SK-N-SH treated with all-trans-retinoic acid at 6 μM for 48 hours (cell line): Measurements from ENCODE around the gene ARHGAP15.

Source experiments
- ATAC-seq: fragments of 200-7000 bp; cut with Tn5 transposase; 3 replicates; pipeline ENCODE4 v1.9.1; 2020; ENCODE audit warnings: mild to moderate bottlenecking, moderate library complexity
- ARNTL ChIP-seq: fragments of 450-650 bp; formaldehyde crosslinking; IDR thresholded peaks from 2 replicates; pipeline ENCODE4 v1.5.0; 2020; ENCODE audit warnings: low read depth, mild to moderate bottlenecking, moderate library complexity, borderline replicate concordance
- BACH2 ChIP-seq: fragments of 250-450 bp; sonication (Bioruptor Pico); IDR thresholded peaks from 2 replicates; pipeline ENCODE4 v1.9.0; 2021; ENCODE audit warnings: mild to moderate bottlenecking, borderline replicate concordance
- CSDC2 ChIP-seq: fragments of 250-450 bp; sonication (Bioruptor Pico); IDR thresholded peaks from 2 replicates; pipeline ENCODE4 v1.5.0; 2020; ENCODE audit warnings: mild to moderate bottlenecking, moderate library complexity
- ESRRG ChIP-seq: fragments of 250-450 bp; sonication (Bioruptor Pico); IDR thresholded peaks from 2 replicates; pipeline ENCODE4 v1.6.1; 2021; ENCODE audit warnings: mild to moderate bottlenecking
- GLIS3 ChIP-seq: fragments of 250-450 bp; sonication (Bioruptor Pico); IDR thresholded peaks from 2 replicates; pipeline ENCODE4 v1.5.0; 2020; ENCODE audit warnings: mild to moderate bottlenecking, moderate library complexity
- ISL1 ChIP-seq: fragments of 250-450 bp; sonication (Bioruptor Pico); IDR thresholded peaks from 2 replicates; pipeline ENCODE4 v2.1.2; 2022; ENCODE audit warnings: mild to moderate bottlenecking, moderate library complexity
- PPARA ChIP-seq: fragments of 250-450 bp; sonication (Bioruptor Pico); IDR thresholded peaks from 2 replicates; pipeline ENCODE4 v1.5.0; 2020; ENCODE audit warnings: mild to moderate bottlenecking, borderline replicate concordance
- RARB ChIP-seq: fragments of 250-450 bp; sonication (Bioruptor Pico); IDR thresholded peaks from 2 replicates; pipeline ENCODE4 v1.8.0; 2021; ENCODE audit warnings: mild to moderate bottlenecking, moderate library complexity
- SNAI2 ChIP-seq: fragments of 250-450 bp; sonication (Bioruptor Pico); IDR thresholded peaks from 2 replicates; pipeline ENCODE4 v1.5.0; 2020; ENCODE audit warnings: mild to moderate bottlenecking, moderate library complexity
- TCF4 ChIP-seq: fragments of 250-450 bp; sonication (Bioruptor Pico); IDR thresholded peaks from 2 replicates; pipeline ENCODE4 v1.8.0; 2021; ENCODE audit warnings: mild to moderate bottlenecking, moderate library complexity, borderline replicate concordance
- TOX ChIP-seq: fragments of 250-450 bp; sonication (Bioruptor Pico); IDR thresholded peaks from 2 replicates; pipeline ENCODE4 v1.8.0; 2021; ENCODE audit warnings: mild to moderate bottlenecking, moderate library complexity, borderline replicate concordance
- ZC3H10 ChIP-seq: fragments of 250-450 bp; sonication (Bioruptor Pico); IDR thresholded peaks from 2 replicates; pipeline ENCODE4 v1.5.1; 2021; ENCODE audit warnings: mild to moderate bottlenecking, moderate library complexity
- ZFP3 ChIP-seq: fragments of 250-450 bp; sonication (Bioruptor Pico); IDR thresholded peaks from 2 replicates; pipeline ENCODE4 v1.5.0; 2020; ENCODE audit warnings: mild to moderate bottlenecking, moderate library complexity
- ZFP30 ChIP-seq: fragments of 450-650 bp; formaldehyde crosslinking; IDR thresholded peaks from 2 replicates; pipeline ENCODE4 v1.5.0; 2022; ENCODE audit warnings: mild to moderate bottlenecking, moderate library complexity
- ZNF565 ChIP-seq: fragments of 450-650 bp; formaldehyde crosslinking; conservative IDR thresholded peaks from 2 replicates; pipeline ENCODE4 v1.5.0; 2020; ENCODE audit warnings: low read depth, mild to moderate bottlenecking, moderate library complexity
- ZNF70 ChIP-seq: fragments of 450-650 bp; formaldehyde crosslinking; IDR thresholded peaks from 2 replicates; pipeline ENCODE4 v1.5.0; 2020; ENCODE audit warnings: mild to moderate bottlenecking, moderate library complexity
- ZNF8 ChIP-seq: fragments of 450-650 bp; formaldehyde crosslinking; IDR thresholded peaks from 2 replicates; pipeline ENCODE4 v1.5.0; 2020; ENCODE audit warnings: mild to moderate bottlenecking, moderate library complexity
- TF ChIP-seq, protein P1 (sequence below): fragments of 250-450 bp; sonication (Bioruptor Pico); IDR thresholded peaks from 2 replicates; pipeline ENCODE4 v1.5.1; 2020; ENCODE audit warnings: low read depth, mild to moderate bottlenecking, moderate library complexity
- TF ChIP-seq, protein P2 (sequence below): fragments of 250-450 bp; sonication (Bioruptor Pico); IDR thresholded peaks from 2 replicates; pipeline ENCODE4 v1.5.0; 2020; ENCODE audit warnings: mild to moderate bottlenecking, moderate library complexity
- TF ChIP-seq, protein P3 (sequence below): fragments of 250-450 bp; sonication (Bioruptor Pico); IDR thresholded peaks from 2 replicates; pipeline ENCODE4 v1.8.0; 2020; ENCODE audit warnings: mild to moderate bottlenecking, moderate library complexity, borderline replicate concordance
- TF ChIP-seq, protein P4 (sequence below): fragments of 250-450 bp; sonication (Bioruptor Pico); IDR thresholded peaks from 2 replicates; pipeline ENCODE4 v1.5.1; 2021; ENCODE audit warnings: mild to moderate bottlenecking, moderate library complexity

ARHGAP15 gene

DNA sequence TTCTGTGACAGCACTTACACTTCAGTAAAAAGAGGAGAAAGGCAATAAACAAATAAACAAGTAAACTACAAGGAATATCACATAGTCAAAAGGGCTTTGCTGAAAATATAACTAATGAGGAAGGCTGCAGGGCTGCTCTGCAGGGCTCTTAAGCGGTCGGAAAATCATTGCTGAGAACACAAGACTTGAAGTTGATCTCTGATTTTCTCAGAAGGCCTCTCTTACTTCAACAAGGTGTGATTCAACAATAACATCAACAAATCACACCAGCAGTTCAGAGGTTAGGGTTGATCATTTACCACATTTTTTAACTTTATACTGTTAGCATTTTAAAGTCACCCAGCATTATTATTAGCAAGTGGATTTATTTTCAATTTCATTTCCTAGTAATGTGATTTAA lies 215.6 kb downstream of the ARHGAP15 start:
- TF ChIP-seq TCF4 (CRISPR knock-in tag) = no peak
- TF ChIP-seq, protein P1, sequence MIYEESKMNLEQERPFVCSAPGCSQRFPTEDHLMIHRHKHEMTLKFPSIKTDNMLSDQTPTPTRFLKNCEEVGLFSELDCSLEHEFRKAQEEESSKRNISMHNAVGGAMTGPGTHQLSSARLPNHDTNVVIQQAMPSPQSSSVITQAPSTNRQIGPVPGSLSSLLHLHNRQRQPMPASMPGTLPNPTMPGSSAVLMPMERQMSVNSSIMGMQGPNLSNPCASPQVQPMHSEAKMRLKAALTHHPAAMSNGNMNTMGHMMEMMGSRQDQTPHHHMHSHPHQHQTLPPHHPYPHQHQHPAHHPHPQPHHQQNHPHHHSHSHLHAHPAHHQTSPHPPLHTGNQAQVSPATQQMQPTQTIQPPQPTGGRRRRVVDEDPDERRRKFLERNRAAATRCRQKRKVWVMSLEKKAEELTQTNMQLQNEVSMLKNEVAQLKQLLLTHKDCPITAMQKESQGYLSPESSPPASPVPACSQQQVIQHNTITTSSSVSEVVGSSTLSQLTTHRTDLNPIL = no peak
- no peak for TF ChIP-seq ISL1 (CRISPR knock-in tag)
- TF ChIP-seq CSDC2 (CRISPR knock-in tag) = no peak
- TF ChIP-seq ZC3H10 (CRISPR knock-in tag) = no peak
- TF ChIP-seq GLIS3 (CRISPR knock-in tag) = no peak
- TF ChIP-seq RARB (CRISPR knock-in tag) = no peak
- TF ChIP-seq ZNF8 (CRISPR knock-in tag) = no peak
- no peak for TF ChIP-seq BACH2
- TF ChIP-seq ESRRG = no peak
- TF ChIP-seq, protein P2, sequence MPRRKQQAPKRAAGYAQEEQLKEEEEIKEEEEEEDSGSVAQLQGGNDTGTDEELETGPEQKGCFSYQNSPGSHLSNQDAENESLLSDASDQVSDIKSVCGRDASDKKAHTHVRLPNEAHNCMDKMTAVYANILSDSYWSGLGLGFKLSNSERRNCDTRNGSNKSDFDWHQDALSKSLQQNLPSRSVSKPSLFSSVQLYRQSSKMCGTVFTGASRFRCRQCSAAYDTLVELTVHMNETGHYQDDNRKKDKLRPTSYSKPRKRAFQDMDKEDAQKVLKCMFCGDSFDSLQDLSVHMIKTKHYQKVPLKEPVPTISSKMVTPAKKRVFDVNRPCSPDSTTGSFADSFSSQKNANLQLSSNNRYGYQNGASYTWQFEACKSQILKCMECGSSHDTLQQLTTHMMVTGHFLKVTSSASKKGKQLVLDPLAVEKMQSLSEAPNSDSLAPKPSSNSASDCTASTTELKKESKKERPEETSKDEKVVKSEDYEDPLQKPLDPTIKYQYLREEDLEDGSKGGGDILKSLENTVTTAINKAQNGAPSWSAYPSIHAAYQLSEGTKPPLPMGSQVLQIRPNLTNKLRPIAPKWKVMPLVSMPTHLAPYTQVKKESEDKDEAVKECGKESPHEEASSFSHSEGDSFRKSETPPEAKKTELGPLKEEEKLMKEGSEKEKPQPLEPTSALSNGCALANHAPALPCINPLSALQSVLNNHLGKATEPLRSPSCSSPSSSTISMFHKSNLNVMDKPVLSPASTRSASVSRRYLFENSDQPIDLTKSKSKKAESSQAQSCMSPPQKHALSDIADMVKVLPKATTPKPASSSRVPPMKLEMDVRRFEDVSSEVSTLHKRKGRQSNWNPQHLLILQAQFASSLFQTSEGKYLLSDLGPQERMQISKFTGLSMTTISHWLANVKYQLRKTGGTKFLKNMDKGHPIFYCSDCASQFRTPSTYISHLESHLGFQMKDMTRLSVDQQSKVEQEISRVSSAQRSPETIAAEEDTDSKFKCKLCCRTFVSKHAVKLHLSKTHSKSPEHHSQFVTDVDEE (CRISPR knock-in tag) = no peak
- TF ChIP-seq PPARA (CRISPR knock-in tag) = no peak
- no peak for TF ChIP-seq ARNTL (CRISPR knock-in tag)
- no peak for TF ChIP-seq ZNF70 (CRISPR knock-in tag)
- TF ChIP-seq SNAI2 = no peak
- TF ChIP-seq, protein P3, sequence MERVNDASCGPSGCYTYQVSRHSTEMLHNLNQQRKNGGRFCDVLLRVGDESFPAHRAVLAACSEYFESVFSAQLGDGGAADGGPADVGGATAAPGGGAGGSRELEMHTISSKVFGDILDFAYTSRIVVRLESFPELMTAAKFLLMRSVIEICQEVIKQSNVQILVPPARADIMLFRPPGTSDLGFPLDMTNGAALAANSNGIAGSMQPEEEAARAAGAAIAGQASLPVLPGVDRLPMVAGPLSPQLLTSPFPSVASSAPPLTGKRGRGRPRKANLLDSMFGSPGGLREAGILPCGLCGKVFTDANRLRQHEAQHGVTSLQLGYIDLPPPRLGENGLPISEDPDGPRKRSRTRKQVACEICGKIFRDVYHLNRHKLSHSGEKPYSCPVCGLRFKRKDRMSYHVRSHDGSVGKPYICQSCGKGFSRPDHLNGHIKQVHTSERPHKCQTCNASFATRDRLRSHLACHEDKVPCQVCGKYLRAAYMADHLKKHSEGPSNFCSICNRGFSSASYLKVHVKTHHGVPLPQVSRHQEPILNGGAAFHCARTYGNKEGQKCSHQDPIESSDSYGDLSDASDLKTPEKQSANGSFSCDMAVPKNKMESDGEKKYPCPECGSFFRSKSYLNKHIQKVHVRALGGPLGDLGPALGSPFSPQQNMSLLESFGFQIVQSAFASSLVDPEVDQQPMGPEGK (CRISPR knock-in tag) = no peak
- no peak for TF ChIP-seq TOX (CRISPR knock-in tag)
- no peak for TF ChIP-seq ZFP3
- TF ChIP-seq ZFP30 (CRISPR knock-in tag) = no peak
- TF ChIP-seq, protein P4, sequence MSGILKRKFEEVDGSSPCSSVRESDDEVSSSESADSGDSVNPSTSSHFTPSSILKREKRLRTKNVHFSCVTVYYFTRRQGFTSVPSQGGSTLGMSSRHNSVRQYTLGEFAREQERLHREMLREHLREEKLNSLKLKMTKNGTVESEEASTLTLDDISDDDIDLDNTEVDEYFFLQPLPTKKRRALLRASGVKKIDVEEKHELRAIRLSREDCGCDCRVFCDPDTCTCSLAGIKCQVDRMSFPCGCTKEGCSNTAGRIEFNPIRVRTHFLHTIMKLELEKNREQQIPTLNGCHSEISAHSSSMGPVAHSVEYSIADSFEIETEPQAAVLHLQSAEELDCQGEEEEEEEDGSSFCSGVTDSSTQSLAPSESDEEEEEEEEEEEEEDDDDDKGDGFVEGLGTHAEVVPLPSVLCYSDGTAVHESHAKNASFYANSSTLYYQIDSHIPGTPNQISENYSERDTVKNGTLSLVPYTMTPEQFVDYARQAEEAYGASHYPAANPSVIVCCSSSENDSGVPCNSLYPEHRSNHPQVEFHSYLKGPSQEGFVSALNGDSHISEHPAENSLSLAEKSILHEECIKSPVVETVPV = no peak

DNA sequence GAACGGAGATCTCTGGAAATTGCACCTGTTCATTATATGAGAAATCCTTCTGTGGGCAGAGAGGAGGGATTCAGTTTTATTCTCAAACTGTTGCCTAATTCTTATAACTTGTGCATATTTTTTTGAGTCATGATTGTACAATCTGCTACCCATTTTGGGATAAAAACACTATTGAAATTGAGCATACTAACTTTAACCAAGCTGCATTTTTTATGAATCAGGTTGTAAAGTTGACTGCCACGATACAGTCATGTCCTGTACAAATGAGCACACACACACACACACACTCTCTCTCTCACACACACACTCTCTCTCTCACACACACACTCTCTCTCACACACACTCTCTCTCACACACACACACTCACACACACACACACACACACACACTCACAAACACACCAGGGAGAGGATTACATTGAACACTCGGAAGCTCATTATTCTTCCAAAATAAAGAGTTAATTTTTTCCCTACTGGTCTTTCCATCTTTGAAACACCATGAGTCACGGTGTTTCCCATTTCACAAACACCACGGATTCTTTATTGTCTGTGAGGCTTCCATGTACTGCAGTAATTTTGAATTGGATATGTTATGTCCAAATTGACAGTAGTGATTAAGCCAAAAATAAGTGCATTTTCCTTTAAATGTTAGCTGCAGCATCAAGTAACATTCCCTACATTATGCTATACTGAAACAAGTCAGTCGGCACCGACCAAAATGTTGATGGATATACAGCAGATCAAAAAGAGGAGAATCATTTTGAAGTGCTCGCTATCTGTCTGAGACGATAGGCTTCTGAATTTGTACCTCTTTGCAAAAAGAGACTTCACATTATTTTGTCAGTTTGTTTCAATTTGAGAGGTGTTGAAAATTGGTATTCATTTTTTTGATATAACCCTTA lies 216.9 kb downstream of the ARHGAP15 start:
- no peak for ATAC-seq
- TF ChIP-seq RARB (CRISPR knock-in tag) = no peak

More for the DNA sequence above, 215.6 kb downstream of the ARHGAP15 start:
- no peak for ATAC-seq

DNA sequence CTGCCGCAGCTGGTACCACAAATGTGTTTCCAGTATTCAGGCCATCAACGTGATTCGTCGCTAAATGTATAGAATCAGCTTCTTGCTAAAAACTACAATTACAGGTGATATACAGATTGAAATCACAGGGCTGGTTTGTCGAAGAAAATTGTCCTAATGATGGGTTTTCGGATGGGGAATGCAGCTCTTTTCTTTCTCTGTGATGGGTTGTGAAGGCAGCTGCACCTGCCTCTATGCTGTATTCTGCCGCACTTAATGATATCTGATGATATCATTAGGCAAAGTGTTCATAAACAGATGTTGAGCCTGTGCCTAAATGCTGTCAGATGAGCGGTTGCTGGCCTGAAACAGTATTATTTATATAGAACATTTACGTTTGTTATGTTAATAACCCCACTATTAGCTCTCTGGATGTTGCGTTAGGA lies 218.1 kb downstream of the ARHGAP15 start:
- TF ChIP-seq, protein P1 = no peak
- ATAC-seq = no peak

DNA sequence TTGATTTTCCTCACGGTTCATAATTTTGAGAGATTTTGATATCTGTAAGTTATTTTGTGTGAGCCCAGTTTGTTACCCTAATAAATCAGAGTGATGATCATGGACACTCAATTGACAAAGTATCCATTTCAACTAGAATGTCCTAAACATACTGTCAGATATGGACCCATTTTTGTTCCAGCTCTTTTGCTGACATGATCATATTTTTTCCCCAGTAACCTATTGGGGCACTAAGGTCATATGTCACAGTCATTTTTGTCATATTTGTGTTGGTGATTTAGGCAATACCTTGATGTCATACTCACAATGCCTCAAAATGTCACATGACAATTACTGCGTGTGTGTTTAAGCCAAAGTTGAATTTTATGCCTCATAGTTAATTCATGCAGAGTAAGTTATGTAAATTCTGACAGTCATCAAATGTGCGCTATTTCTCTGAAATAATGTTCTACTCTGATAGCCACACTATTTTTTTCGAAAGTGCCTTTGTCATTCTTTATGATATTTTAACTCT lies 218.7 kb downstream of the ARHGAP15 start:
- no peak for TF ChIP-seq ARNTL (CRISPR knock-in tag)
- TF ChIP-seq ZNF565 (CRISPR knock-in tag) = no peak
- TF ChIP-seq BACH2 = no peak
- TF ChIP-seq, all 23 proteins: peak for 0
- no peak for ATAC-seq
